ENCODE measurements around the gene SIGLEC11. TPM values are rescaled to one million over a fixed set of nuclear protein-coding genes. Genes with fewer than 3 reads are reported as not detected.

SIGLEC11 gene
- total RNA-seq, 1 experiment from 2014 or later: not detected

DNA sequence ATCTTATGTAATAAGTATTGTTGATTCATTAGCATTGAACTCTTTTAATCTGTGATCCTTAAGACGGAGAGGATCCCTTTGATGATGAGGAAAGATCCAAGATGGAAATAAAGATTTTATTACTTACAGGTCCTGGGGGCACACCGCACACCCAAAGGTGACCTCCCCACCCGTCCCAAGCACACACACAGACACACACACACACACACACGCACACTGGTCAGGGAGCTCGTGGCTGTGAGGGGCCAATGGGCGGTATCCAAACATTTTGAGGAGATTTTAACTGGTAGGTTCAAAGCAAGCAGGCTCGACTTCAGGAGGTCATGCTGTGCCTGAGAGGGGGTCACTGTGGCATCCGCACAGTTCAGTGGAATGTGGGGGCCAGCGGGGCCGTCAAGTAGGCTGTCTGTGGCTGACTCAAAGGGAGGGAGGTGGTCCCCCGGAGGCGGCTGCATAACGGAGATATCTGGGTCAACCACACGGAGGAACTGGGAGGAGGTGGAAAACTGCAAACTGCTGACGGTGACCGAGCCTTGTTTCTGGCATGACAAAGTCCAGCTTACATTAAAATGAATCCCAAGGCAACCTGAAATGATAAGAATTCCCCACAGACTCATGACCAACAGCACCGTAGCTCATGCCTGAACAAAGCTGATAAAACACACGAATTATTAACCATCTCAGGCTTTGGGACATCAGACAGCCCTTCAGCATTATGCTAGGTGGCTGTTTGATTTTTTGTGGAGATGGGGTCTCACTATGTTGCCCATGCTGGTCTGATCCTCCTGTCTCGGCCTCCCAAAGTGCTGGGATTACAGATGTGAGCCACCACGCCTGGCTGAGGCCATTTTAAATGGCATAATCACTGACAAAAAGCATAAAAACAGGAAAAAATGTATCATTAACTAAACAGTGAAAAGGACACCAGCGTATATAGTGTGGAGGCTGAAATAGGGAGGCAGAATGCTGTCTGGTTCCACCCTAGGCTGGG lies 20.9 kb upstream of the SIGLEC11 start:
- H2AFZ ChIP-seq (ENCODE audit: low read length): no peak overlapping the region
- H3K4me2 ChIP-seq (ENCODE audit: low read length): no peak overlapping the region
- CTCF ChIA-PET: no interaction called here
- no peak for ATAC-seq
- no peaks in the 10 kb centered on the region for H3K9me3 ChIP-seq (ENCODE audit: low read length)
- 0 out of 2 replicates have a peak, but pooled peaks cover 13% of the 10 kb centered on the region for H4K20me1 ChIP-seq (ENCODE audit: low read length)
- H3K27ac ChIP-seq (ENCODE audit: low read length): no peak overlapping the region
- POLR2A ChIA-PET (ENCODE audit: unreplicated experiment): no interaction called here
- no peak overlapping the region for H3K9ac ChIP-seq (ENCODE audit: low read length)
- no peak overlapping the region for H3K4me3 ChIP-seq (ENCODE audit: low read length)
- TF ChIP-seq EZH2phosphoT487 (IDR thresholded peaks at IDR 0.05; ENCODE audit: borderline replicate concordance, low read length) (no peak), EZH2 (IDR thresholded peaks at IDR 0.05; ENCODE audit: low read length, unreplicated experiment) (no peak)
- TF ChIP-seq, protein P1, sequence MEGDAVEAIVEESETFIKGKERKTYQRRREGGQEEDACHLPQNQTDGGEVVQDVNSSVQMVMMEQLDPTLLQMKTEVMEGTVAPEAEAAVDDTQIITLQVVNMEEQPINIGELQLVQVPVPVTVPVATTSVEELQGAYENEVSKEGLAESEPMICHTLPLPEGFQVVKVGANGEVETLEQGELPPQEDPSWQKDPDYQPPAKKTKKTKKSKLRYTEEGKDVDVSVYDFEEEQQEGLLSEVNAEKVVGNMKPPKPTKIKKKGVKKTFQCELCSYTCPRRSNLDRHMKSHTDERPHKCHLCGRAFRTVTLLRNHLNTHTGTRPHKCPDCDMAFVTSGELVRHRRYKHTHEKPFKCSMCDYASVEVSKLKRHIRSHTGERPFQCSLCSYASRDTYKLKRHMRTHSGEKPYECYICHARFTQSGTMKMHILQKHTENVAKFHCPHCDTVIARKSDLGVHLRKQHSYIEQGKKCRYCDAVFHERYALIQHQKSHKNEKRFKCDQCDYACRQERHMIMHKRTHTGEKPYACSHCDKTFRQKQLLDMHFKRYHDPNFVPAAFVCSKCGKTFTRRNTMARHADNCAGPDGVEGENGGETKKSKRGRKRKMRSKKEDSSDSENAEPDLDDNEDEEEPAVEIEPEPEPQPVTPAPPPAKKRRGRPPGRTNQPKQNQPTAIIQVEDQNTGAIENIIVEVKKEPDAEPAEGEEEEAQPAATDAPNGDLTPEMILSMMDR (conservative IDR thresholded peaks at IDR 0.05; ENCODE audit: low read depth, low read length): no peak
- H3K27me3 ChIP-seq (ENCODE audit: low read length): no peaks in the 10 kb centered on the region
- no TSS peak for BruUV-seq (replicated peaks)
- no peak for DNase-seq
- H3K4me1 ChIP-seq (ENCODE audit: insufficient read depth, low read length): no peaks in the 10 kb centered on the region
- intact Hi-C loops (cut with micrococcal nuclease): loop anchor here (5.0 kb wide), 1 partner anchor 45 kb away; no protein-coding TSS in a partner anchor
- no peaks in the 10 kb centered on the region for H3K9me2 ChIP-seq (replicated peaks; ENCODE audit: low read length)
- H3K36me3 ChIP-seq (ENCODE audit: low read depth, low read length): peaks cover 12% of the 10 kb centered on the region; the same call in 1 of the 2 replicates
- no peaks in the 10 kb centered on the region for H3K79me2 ChIP-seq (ENCODE audit: low read length)
- no peaks in the 10 kb centered on the region for H3F3A ChIP-seq (ENCODE audit: low read length, unreplicated experiment)

DNA sequence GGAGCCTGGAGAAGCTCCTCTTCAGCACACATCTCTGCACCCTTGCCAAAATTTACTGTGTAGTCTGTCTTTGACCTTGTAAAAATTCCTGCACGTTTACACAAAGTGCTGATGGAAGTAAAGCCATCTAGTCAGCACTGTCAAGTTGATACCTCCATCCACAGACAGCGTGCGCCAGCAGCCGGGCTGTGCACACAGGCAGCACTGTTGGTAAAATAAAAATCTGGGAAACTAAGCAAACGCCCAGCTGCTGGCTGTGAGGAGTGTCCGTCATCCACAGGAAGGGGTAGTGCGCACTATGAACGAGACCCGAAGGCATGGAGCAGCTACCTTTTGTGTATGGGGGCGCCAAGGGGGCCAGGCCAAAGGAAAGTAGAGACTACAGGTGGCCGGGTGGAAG lies 17.4 kb upstream of the SIGLEC11 start:
- ChIA-PET CTCF (interaction anchor here (0.5 kb wide), 1 partner anchor 225 kb away, joined by 3 read pairs; the partner anchor contains the start of gene MYH14), POLR2A (ENCODE audit: unreplicated experiment) (no interaction called here)
- Histone ChIP-seq H3K9me2 (replicated peaks; ENCODE audit: low read length) (no peaks in the 10 kb centered on the region), H3K9ac (ENCODE audit: low read length) (no peak overlapping the region), H3K9me3 (ENCODE audit: low read length) (no peaks in the 10 kb centered on the region), H3F3A (ENCODE audit: low read length, unreplicated experiment) (no peaks in the 10 kb centered on the region), H2AFZ (ENCODE audit: low read length) (no peak overlapping the region), H3K4me2 (ENCODE audit: low read length) (no peak overlapping the region), H3K27me3 (ENCODE audit: low read length) (no peaks in the 10 kb centered on the region), H4K20me1 (ENCODE audit: low read length) (no peaks in the 10 kb centered on the region), H3K79me2 (ENCODE audit: low read length) (no peaks in the 10 kb centered on the region), H3K27ac (ENCODE audit: low read length) (no peak overlapping the region), H3K4me3 (ENCODE audit: low read length) (no peak overlapping the region), H3K36me3 (ENCODE audit: low read depth, low read length) (no peaks in the 10 kb centered on the region), H3K4me1 (ENCODE audit: insufficient read depth, low read length) (no peaks in the 10 kb centered on the region)
- DNase-seq (no peak), ATAC-seq (no peak)
- BruUV-seq (replicated peaks): no TSS peak
- TF ChIP-seq, protein P1 (conservative IDR thresholded peaks at IDR 0.05; ENCODE audit: low read depth, low read length): no peak
- no peak for TF ChIP-seq EZH2phosphoT487 (IDR thresholded peaks at IDR 0.05; ENCODE audit: borderline replicate concordance, low read length)
- intact Hi-C loops (cut with micrococcal nuclease): no loop called here

DNA sequence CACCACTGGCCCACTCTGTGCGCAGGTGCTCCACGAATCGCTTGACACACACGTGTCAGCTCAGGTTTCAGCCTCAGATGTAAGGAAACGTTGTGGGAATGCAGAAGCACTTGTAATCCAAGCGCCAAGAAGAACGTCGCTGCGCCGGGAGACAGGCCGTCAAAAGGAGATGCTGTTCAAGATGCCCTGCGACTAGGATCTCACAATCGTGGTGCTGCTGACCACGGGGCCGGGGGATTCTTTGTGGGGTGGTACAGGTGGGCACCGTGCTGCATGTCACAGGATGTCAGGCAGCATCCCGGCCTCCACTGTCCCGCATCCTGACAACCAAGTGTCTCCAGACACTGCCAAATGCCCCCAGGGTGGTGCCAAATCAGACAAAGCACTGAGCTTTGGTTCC lies 16.9 kb upstream of the SIGLEC11 start:
- no peak for TF ChIP-seq EZH2phosphoT487 (IDR thresholded peaks at IDR 0.05; ENCODE audit: borderline replicate concordance, low read length)
- TF ChIP-seq, protein P1 (conservative IDR thresholded peaks at IDR 0.05; ENCODE audit: low read depth, low read length): no peak
- Histone ChIP-seq H3F3A (ENCODE audit: low read length, unreplicated experiment) (no peaks in the 10 kb centered on the region), H3K36me3 (ENCODE audit: low read depth, low read length) (no peaks in the 10 kb centered on the region), H2AFZ (ENCODE audit: low read length) (no peak overlapping the region), H3K9me2 (replicated peaks; ENCODE audit: low read length) (no peaks in the 10 kb centered on the region), H3K4me3 (ENCODE audit: low read length) (no peak overlapping the region), H3K4me2 (ENCODE audit: low read length) (no peak overlapping the region), H3K79me2 (ENCODE audit: low read length) (no peaks in the 10 kb centered on the region), H3K9me3 (ENCODE audit: low read length) (no peaks in the 10 kb centered on the region), H4K20me1 (ENCODE audit: low read length) (no peaks in the 10 kb centered on the region), H3K27me3 (ENCODE audit: low read length) (no peaks in the 10 kb centered on the region), H3K27ac (ENCODE audit: low read length) (no peak overlapping the region), H3K9ac (ENCODE audit: low read length) (no peak overlapping the region), H3K4me1 (ENCODE audit: insufficient read depth, low read length) (no peaks in the 10 kb centered on the region)
- BruUV-seq (replicated peaks): no TSS peak
- DNase-seq: no peak
- POLR2A ChIA-PET (ENCODE audit: unreplicated experiment): no interaction called here
- intact Hi-C loops (cut with micrococcal nuclease): no loop called here
- CTCF ChIA-PET: interaction anchor here (0.5 kb wide), 1 partner anchor 226 kb away, joined by 3 read pairs; the partner anchor contains the start of gene MYH14
- ATAC-seq: no peak

Data from PC-3 (cell line).